HG02571 (cell line): ENCODE measurements around the gene LEMD1.
"Not testable (repeated sequence)": the region's sequence is repeated elsewhere in the genome, so short reads cannot be mapped to it uniquely, and the experiment has no call there.

Source experiments
- ATAC-seq: cut with Tn5 transposase; IDR thresholded peaks from one replicate; pipeline ENCODE4 v1.9.1; 2021; ENCODE audit warnings: mild to moderate bottlenecking, moderate library complexity; ENCODE audit not compliant: unreplicated experiment

Gene LEMD1

DNA sequence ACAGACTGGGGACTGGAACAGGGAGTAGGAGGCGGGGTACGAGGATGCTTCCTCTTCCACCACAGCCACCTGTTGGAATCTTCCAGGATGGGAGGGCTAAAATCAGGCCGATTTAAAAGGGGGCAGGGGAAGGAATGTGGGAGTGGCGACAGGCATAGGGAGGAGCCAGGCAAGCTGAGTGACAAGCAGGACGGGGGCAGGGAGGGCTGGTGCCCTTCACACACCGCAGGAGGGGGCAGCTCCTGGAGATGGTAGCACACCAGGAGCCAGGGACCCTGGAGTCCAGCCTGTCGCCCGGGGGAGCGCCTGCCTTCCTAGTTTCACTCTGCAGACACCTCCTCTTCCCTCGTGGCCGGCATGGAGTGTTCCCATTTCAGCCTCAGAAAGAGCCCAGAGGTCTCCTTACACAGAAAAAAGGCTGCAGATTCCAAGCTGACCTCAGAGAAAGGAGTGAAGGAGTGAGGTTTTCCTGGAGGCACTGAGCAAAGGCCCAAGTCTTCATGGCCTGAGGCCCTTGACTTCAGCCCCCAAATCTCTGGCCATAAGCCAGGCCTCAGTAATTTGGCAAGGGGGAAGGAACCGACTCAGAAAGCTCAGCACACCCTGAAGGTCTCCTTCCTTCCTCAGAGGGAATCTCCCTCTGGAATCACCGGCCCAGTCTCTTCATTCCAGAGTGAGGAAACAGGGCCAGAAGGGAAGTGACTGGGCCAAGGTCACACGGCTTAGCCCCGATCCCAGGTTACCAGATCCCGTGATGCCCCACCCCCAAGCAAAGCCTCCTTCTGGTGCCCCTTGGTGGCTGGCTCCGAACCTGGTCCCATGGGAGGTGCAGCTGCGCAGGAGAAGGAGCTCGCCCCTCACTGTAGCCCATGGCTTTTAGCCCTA lies 25.8 kb upstream of the LEMD1 start:
- no peak for ATAC-seq

DNA sequence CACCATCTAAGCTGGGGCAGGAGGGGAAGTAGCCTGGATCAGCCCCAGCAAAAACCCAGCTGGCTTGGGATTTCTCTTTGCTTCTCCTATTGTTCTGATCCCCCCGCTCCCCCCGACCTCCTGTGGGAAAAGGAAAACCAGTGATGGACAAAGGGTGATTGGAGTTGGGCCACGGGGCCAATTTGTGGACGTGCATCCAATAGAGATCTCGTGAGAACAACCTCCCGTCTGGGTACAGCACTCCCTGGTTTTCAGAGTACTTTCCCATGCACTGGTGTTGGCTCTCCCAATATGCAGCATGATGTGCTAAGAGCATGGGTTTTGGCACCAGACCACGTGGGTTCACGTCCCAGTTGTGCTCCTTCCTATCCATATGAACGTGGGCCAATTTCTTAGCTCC lies 25.0 kb upstream of the LEMD1 start:
- no peak for ATAC-seq

DNA sequence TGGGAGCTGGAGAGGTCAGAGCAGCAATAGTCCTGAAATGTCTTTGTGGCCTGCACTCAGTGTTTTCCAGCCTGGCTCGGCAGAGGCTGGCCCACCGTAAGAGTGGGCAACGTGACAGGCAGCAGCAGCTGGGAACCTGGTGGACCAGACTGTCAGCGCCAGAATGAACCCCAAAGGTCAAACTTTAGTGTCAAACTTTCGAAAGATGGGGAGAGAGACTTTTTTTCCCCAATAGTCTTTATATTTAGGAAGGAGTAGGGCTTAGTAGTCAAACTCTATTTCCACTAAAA lies 23.7 kb upstream of the LEMD1 start:
- ATAC-seq = no peak

DNA sequence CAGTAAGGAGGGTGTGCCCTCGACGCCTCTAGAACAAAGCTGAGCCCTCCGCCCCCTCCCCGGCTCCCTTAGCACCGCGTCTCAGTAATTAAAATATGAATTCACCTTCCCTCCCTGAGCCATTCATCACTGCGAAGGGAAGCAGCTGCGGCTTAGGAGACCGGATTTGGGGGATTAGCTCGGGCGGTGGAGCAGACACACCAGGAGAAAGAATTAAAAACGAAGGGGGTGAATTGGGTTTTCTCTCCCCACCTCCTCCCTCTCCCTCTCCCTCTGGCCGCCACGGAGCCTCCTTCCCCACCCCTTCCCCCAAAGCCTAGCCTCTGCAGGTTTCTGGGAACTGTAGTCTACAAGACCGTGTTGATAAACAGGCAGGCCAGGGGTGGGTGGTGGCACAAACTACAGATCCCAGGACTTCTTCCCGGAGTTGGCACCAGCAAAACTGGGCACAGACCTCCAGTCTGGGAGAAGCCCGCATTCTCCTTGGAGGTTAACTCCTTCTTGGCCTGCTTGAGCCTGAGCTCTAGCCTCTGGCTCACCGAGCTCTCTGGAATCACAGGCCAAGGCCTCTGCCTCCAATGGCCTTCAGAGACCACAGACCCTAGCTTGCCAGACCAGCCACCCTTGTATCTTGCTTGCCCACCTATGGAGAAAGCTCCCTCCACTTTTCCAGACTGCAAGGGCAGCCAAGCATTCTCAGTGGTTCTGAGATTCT lies 23.2 kb upstream of the LEMD1 start:
- ATAC-seq = no peak

DNA sequence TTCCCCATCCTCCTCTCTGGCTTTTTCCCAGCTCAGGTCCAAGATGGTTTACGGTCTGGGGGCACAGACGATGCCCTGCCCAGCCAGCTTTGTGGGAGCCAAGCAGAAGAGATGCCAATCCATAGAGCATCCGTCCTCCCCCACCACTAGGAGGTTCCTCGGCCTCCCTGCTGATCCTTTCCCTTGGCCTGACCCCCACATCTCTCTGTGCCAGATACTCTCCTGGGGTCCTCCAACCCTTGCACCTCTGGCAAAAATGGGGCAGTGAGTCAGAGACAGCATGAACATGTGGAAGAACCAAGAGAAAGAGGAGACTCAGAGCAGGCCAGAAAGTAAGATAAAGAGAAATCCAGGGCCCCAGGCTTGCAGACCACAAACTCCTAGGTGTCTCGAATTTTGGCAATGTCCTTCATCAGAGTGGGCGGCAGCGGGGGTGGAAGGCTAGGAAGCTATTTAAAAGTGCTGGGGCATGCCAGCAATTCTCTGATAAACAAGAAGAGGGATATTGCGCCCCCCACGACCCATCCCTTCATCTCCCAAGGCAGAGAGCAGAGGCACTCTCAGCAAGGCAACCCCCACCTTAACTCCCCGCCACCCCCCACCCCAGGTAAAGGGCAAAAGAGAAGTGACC lies 22.6 kb upstream of the LEMD1 start:
- no peak for ATAC-seq

DNA sequence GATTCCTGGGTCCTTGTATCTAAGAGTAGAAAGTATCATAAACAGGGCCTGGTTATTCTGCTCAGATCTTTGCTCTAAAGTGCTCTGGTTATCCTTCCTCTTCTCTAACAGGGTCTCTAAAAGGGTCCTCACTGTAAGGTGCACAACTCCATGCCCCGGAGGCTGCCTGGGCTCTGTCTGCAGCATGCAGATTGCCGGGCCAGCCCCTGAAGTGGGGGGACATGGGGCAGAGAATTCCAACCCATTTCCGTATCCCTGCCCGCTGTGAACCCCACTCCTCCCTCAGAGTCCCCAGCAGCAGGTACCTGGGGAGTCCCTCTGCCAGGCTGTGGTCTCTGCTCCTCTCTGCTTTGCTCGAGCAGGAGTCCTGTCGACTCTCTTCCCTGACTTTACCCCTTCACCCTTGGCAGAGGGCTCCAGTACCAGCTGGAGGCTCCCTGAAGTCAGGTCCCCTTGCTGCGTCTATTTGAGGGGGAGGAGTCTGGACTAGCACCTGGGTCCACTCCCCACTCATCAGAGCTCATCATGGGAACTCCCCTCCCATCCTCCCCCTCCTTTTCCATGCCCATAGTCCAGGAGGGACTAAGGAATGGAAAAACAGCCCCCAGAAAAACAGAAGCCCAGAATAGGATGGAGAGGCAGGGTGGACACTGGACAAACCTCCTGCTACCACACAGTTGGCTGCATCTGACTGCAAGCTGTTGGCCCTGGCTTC lies 21.9 kb upstream of the LEMD1 start:
- ATAC-seq = no peak

DNA sequence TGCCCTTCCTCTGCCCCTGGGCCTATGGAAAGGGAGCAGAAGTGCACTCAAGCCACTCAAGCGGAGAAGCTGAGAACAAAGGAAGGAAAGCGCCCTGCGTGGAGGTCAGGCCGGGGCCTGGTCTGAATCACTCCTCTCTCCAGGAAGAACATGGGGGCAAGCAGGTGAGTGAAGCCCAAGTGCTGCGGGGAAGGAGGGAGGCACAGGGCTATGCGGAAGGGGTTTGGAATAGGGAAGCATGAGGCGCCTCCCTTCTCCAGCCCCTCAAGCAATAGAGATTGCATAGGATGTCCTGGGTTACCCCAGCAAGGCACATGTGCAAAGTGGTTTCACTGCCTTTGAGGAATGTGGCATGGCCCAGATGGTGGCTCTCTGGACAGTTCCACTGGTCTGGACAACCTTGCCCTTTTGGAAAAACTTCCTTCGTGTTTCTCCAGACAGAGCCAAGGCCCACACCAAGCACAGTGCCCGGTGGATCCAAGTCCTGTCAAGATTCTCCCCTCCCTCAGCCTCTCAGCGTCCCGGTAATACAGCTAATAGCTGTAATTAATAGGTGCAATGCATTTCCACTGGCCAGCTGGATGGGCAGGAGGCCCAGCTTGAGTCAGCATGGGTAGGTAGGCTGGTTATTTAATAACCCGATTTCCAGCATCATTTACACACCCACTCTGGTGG lies 20.3 kb upstream of the LEMD1 start:
- no peak for ATAC-seq

DNA sequence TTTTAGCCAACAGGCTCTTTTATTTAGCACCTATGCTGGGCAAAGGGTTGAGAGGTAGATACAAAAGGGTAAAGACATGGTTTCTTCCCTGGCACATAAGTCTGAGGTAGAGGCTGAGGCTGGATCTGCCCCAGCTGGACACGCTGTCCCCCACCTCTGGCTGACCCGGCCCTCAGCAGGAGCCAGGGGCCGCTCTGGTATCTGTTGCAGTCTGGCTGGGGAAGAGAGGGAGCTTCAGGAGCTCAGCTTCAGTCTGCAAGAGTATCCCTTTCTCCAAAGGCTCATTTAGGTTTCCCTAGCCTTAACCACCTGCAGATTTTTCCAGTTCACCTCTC lies 19.8 kb upstream of the LEMD1 start:
- no peak for ATAC-seq

DNA sequence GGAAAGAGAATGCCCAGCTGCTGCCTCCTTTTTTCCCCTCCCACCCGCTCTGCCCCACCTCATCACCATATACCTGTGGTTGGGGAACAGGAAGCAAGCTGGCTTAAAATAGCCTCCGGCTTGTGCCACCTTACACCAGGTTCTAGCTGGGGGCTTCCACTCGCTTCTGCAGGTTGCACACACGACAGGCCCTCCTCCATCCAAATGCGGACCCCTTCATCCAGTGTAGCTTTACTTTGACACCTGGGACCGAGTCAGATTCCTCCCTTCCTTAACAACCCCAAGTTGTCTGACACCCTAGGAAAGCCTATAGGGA lies 19.4 kb upstream of the LEMD1 start:
- no peak for ATAC-seq

DNA sequence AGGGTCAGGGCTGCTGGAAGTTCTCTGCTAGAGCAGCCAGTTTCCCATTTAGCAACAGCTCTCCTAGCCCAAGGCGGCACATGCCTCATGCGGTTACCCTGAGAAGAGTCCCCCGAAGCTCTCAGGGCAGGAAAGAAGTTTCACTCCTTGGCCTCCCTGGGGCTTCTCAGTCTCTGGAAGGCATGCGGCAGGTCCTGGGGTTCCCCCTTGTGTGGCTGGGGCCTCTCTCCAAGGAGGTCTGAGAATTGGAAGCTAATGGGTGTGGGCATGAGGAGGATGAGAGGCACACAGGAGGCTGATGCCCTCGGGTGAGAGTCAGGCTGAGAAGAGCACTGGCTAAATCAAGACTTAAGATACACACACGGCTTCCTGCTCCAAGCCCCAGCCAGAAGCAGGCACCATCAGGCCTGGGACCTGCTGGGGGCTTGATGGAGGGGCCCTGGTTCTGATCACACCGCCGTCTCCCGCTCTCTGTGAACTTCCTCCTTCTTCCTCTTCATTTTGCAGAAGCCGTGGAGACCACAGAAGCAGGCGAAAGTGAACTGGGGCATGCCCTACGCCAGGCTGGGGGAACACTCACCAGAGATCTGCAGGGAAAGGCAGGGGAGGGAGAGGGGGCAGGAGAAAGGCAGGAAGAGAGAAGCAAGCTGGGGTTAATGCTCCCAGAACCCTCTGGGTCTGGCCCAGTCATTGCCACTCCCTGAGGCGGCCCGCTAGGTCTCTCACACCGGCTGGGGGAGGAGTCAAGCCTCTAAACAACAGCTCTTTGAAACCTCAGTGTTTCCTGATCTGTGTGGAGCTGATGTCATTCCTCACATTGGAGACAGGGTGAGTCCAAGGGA lies 18.8 kb upstream of the LEMD1 start:
- ATAC-seq = no peak

DNA sequence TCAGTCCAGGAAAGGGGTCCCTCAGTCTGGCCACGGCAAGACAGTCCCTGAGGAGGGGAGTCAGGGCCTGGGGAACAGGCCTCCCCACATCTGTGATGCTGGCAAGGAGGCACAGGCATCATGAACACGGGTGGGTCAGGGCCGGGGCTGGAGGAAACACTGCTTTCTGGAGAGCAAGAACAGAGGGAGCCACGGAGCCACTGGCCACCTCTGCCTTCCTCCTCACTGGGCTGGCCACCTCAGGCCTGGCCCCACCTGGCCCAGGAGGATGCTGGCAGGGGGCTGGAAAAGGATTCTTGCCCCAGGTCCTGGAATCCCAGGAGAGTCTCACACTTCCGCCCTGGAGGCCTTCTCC lies 18.2 kb upstream of the LEMD1 start:
- ATAC-seq = no peak

DNA sequence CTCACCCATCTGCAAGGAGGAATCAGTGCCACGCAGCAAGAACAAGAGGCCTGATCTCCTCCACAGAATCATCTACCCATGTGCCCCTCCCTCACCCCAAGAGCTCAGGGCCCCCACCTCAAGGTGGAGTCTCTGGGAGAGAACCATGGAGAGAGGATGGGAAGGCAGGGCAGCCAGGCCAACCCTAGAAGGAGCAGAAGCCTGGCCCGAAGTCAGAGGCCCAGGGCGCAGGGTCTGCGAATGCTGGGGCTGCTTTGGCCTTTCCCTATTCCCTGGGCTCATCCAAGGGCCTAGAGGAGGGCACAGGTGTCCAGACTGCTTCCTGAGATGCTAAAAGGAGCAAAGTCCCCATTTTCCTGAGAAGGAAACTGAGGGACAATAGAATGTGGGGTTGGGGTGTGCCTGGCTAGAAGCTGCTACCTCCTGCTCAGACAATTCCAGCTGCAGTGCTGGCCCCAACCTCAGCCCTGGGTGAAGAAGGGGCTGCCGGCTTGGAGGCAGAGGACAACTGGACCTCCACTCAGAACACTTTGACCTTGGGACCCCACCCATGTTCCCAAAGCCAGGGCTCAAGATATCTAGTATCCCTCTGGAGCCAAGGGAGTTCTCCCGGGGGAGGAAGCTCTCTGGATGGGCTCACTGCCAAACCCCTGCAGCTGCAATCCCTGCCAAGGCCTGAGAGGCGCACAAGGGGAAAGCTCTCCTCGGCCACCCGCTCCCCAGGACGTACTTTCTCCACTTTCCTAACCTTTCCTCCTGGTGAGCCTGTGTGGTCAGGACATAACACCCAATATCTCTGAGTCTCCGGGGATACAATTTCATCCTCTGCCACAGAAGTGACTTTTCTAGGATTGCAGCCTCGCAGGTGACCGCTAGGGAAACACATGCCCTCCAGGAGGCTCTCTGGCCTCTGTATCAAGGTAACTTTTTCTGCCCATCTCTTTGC lies 16.6 kb upstream of the LEMD1 start:
- no peak for ATAC-seq

DNA sequence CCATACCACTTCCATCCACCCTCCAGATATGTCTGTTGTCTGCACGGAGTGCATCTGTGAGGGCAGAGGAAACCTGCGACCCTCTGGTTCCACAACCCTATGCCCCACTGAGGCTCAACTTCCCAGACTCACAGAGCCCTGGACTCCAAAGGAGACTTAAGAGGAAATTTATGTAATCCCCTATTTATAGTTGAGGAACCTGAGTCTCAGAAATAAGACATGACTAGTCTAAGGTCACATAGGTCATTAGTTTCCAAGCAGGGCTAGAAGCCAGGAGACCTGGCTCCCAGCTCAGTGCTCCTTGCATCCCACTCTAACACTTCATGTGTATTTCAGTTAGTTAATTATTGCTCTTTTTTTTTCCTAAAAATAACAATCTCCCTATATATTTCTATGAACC lies 15.7 kb upstream of the LEMD1 start:
- no peak for ATAC-seq

DNA sequence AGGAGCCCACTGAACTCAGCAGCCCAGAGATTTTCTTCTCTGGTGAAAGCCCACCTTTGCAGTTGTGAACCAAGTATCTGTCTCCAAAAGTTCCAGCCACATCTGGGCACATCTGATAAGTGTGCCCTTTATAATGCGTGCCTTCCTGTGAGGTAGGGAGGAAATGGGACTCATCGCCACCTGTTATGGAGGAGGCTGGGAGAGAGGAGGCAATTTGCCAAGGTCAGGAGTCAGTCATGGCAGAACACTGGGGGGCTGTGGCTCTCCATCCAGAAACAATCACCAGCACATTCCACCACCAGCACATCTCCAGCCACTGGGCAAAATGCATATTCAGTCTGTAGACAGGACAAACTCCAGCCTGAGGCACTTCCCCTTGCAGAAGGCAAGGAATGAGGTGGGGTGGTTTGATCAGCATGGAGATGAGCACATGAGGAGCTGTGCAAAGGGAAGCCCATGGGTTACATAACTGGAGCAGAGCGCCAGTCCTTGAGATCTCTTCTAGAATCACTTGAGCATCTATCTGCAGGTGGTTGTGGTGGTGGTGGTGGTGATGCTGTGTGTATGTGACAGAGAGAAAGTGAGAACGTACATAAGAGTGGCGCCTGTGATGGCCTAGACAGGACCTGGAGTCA lies 15.0 kb upstream of the LEMD1 start:
- no peak for ATAC-seq

DNA sequence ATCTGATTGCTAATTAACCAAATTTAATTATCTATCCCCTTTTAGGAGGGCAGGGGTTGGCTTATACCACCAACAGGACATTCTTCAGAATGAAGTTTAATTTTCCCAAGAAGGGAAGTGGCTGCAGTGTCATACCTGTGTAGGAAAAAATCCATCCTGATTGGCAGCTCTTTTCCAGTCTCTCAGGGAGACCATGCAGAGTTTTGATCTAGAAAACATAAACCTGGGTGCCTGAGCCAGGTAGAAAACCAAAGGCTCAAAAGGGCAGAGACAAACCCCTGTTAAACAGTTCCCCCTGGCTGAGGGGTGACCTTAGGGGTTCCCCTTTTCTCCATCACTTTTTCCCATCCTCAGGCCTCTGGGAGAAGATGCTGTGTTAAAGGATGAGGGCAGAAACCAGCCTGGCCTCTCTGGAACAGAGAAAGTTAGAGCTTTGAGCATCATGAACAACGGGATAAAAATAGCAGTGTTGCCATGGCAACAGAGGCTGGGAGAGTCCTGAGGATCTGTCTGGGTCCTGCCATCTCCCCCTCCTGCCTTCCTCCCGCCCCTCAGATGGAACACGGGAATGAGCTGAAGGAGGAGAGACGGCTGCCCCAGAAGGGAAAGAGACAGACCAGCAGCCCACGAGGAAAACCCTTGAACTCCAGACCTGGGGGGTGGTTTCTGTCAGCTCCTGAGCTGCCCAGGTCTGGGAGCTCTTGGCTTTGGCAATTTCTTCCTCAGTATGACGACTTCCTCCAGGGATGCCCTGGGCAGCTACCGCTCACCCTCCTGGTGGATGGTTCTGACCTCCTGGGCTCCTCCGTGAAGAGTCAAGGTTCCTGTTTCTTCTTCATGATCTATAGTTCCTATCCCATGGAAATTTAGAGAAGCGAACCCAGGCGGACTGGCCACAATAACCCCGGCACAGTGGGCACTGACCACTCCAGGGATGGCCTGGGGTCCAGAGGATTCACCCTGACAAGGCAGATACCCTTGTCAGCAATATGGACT lies 14.0 kb upstream of the LEMD1 start:
- ATAC-seq = no peak

DNA sequence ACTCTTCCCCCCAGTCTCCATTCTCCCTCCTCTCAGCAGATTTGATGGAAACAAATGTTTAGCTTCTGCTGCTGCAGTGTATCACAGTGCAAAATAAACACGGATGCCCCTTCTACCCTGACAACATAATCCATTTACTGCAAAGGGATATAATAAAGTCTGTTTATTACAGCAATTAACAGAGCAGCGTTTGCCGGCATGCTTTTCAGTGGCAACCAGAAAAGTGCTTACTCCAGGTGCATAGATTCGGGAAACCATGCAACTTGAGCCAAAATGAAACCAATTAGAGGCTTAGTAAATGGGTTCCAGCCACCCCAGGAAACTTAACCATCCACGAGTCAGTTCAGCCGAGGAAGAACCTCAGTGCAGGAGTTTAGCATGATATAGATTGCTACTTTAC lies 12.9 kb upstream of the LEMD1 start:
- ATAC-seq = no peak

DNA sequence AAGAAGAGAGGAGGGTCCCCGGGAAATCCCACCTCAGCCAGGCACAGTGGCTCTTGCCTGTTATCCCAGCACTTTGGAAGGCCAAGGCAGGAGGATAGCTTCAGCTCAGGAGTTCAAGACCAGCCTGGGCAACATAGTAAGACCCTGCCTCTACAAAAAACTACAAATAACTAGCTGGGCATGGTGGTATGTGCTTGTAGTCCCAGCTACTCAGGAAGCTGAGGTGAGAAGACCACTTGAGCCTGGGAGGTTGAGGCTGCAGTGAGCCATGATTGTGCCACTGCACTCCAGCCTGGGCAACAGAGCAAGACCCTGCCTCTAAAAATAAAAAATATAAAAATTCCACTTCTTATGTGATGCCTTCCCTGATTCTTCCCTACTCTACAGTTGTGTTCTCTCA lies 10.8 kb upstream of the LEMD1 start:
- ATAC-seq = not testable (repeated sequence)

DNA sequence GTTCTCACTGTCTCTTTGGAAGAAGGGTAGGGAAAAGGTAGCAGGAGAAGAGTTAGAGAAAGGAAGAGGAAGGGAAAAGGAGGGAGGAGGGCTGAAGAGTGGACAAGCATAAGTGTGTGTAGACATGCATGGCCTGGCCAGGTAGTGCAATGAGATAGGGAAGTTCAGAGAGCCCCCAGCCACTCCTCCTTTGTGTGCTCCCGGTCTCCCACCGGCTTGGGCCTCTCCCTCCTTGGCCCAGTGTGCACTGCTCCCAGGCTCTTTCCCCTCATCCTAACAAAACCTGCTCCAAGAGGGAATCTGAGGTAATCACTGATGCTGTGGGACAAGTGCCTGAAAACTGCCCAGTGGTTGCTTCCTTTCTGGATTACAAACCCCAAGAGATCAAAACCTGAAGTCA lies 10.3 kb upstream of the LEMD1 start:
- no peak for ATAC-seq
